Fibroblast of peridontal ligament (primary cell): ENCODE results near the gene PPFIA3.

Experiments
- DNase-seq: peaks from one replicate; pipeline ENCODE4 v3.0.0-alpha.2; 2010; ENCODE audit errors: extremely low read depth

Gene PPFIA3

GRCh38 chr19:49149652-49150105, 30.3 kb downstream of the PPFIA3 start:
- peak; percentile 86 for DNase-seq

- peak; percentile 63 for DNase-seq
These were observed 31.0 kb downstream of the PPFIA3 start for GRCh38 chr19:49150106-49150943.

GRCh38 chr19:49150944-49151243, 31.6 kb downstream of the PPFIA3 start:
- DNase-seq = no peak

GRCh38 chr19:49151267-49152118, 32.1 kb downstream of the PPFIA3 start:
- no peak for DNase-seq

- no peak for DNase-seq
These were observed 32.8 kb downstream of the PPFIA3 start for GRCh38 chr19:49152119-49152550.

- no peak for DNase-seq
These were observed 33.9 kb downstream of the PPFIA3 start for GRCh38 chr19:49153167-49153809.

GRCh38 chr19:49154279-49154678, 34.9 kb downstream of the PPFIA3 start:
- DNase-seq = no peak

GRCh38 chr19:49155005-49155819, 35.9 kb downstream of the PPFIA3 start, which contains the start of gene HRC:
HRC (minus strand) TSS chr19:49155396; CDS start chr19:49155237, 159 bp downstream.
- no peak for DNase-seq

- no peak for DNase-seq
These were observed 36.5 kb downstream of the PPFIA3 start for GRCh38 chr19:49155820-49156346.

GRCh38 chr19:49157445-49158224, 38.3 kb downstream of the PPFIA3 start, which contains the start of gene TRPM4:
TRPM4 (plus strand) TSS chr19:49157792; CDS start chr19:49157867, 75 bp downstream.
- DNase-seq = peak; percentile 57

GRCh38 chr19:49160450-49161189, 41.3 kb downstream of the PPFIA3 start:
- DNase-seq = no peak

GRCh38 chr19:49161987-49162386, 42.6 kb downstream of the PPFIA3 start:
- peak; percentile 20 for DNase-seq

- DNase-seq = no peak
These were observed 45.9 kb downstream of the PPFIA3 start for GRCh38 chr19:49165111-49165750.

GRCh38 chr19:49165865-49166301, 46.5 kb downstream of the PPFIA3 start:
- no peak for DNase-seq

GRCh38 chr19:49167857-49168409, 48.6 kb downstream of the PPFIA3 start:
- DNase-seq = no peak

- DNase-seq = no peak
These were observed 49.1 kb downstream of the PPFIA3 start for GRCh38 chr19:49168421-49168820.

- no peak for DNase-seq
These were observed 53.9 kb downstream of the PPFIA3 start for GRCh38 chr19:49173198-49173597.

- no peak for DNase-seq
These were observed 61.3 kb downstream of the PPFIA3 start for GRCh38 chr19:49180659-49181058.
